ENCODE measurements around the gene XBP1. TPM values are rescaled to one million over a fixed set of nuclear protein-coding genes. Genes with fewer than 3 reads are reported as not detected.

XBP1 gene
- total and polyA plus RNA-seq, 2 experiments from 2014 or later, result 96.8 to 179 TPM

DNA sequence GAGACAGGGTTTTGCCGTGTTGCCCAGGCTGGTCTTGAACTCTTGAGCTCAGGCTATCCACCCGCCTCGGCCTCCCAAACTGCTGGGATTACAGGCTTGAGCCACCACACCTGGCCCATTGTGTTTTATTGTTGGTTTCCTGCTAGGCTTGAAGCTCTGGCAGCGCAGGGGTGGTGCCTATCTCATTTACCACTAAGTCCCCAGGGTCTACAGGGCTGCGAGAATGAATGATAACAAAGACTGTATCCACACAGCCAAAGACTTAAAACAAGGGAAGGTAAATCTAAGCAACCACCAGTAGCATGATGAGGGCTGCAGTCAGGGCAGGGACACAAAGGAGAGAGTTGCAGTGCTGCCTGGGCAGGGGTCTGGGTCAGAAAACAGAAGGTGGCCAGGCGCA is 37.3 kb upstream of the XBP1 start:
- TF ChIP-seq, protein P1, sequence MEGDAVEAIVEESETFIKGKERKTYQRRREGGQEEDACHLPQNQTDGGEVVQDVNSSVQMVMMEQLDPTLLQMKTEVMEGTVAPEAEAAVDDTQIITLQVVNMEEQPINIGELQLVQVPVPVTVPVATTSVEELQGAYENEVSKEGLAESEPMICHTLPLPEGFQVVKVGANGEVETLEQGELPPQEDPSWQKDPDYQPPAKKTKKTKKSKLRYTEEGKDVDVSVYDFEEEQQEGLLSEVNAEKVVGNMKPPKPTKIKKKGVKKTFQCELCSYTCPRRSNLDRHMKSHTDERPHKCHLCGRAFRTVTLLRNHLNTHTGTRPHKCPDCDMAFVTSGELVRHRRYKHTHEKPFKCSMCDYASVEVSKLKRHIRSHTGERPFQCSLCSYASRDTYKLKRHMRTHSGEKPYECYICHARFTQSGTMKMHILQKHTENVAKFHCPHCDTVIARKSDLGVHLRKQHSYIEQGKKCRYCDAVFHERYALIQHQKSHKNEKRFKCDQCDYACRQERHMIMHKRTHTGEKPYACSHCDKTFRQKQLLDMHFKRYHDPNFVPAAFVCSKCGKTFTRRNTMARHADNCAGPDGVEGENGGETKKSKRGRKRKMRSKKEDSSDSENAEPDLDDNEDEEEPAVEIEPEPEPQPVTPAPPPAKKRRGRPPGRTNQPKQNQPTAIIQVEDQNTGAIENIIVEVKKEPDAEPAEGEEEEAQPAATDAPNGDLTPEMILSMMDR (IDR thresholded peaks at IDR 0.05; ENCODE audit: low read depth, low read length), result no peak

GRCh38 chr22:28835630-28836189 is 35.3 kb upstream of the XBP1 start:
- Histone ChIP-seq H3K9me3 (ENCODE audit: low read depth) (no peaks in the 10 kb centered on the region), H3K4me1 (ENCODE audit: low read depth) (no peaks in the 10 kb centered on the region), H3K27me3 (no peaks in the 10 kb centered on the region), H3K36me3 (no peaks in the 10 kb centered on the region), H3K4me3 (no peak overlapping the region), H3K27ac (no peak overlapping the region)
- TF ChIP-seq, protein P1 (IDR thresholded peaks at IDR 0.05; ENCODE audit: low read depth, low read length), result no peak
- no peak for DNase-seq (ENCODE audit: low read depth in 1 of 2, low spot score in 1 of 2)

More for the DNA sequence above, 37.3 kb upstream of the XBP1 start:
- Histone ChIP-seq H3K27ac (no peak overlapping the region), H3K4me3 (no peak overlapping the region), H3K27me3 (no peaks in the 10 kb centered on the region), H3K9me3 (ENCODE audit: low read depth) (no peaks in the 10 kb centered on the region), H3K36me3 (no peaks in the 10 kb centered on the region), H3K4me1 (ENCODE audit: low read depth) (no peaks in the 10 kb centered on the region)
- DNase-seq (ENCODE audit: low read depth in 1 of 2, low spot score in 1 of 2), result no peak

GRCh38 chr22:28833276-28833923 is 33.0 kb upstream of the XBP1 start:
- no peak for DNase-seq (ENCODE audit: low read depth in 1 of 2, low spot score in 1 of 2)
- Histone ChIP-seq H3K36me3 (no peaks in the 10 kb centered on the region), H3K9me3 (ENCODE audit: low read depth) (no peaks in the 10 kb centered on the region), H3K27ac (no peak overlapping the region), H3K4me1 (ENCODE audit: low read depth) (no peaks in the 10 kb centered on the region), H3K27me3 (no peaks in the 10 kb centered on the region), H3K4me3 (no peak overlapping the region)
- TF ChIP-seq, protein P1 (IDR thresholded peaks at IDR 0.05; ENCODE audit: low read depth, low read length), result no peak

DNA sequence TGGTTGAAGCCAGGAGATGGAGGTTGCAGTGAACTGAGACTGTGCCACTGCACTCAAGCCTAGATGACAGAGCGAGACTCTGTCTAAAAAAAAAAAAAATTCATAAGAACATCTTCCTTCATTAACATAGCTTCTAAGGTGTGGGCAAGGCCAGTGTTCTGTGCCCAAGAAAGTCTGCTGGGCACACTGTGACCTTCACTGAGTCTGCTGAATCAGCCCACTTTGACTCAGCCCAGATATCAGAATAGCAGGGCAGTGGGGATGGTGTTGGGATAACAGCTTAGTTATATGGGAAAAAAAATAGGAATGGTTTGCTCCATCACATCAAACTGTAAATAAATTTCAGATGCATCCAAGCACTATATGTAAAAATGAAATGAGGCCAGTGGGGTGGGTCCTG is 32.4 kb upstream of the XBP1 start:
- TF ChIP-seq, protein P1 (IDR thresholded peaks at IDR 0.05; ENCODE audit: low read depth, low read length), result no peak
- Histone ChIP-seq H3K4me1 (ENCODE audit: low read depth) (no peaks in the 10 kb centered on the region), H3K27ac (no peak overlapping the region), H3K9me3 (ENCODE audit: low read depth) (no peaks in the 10 kb centered on the region), H3K4me3 (no peak overlapping the region), H3K36me3 (no peaks in the 10 kb centered on the region), H3K27me3 (no peaks in the 10 kb centered on the region)
- no peak for DNase-seq (ENCODE audit: low read depth in 1 of 2, low spot score in 1 of 2)

DNA sequence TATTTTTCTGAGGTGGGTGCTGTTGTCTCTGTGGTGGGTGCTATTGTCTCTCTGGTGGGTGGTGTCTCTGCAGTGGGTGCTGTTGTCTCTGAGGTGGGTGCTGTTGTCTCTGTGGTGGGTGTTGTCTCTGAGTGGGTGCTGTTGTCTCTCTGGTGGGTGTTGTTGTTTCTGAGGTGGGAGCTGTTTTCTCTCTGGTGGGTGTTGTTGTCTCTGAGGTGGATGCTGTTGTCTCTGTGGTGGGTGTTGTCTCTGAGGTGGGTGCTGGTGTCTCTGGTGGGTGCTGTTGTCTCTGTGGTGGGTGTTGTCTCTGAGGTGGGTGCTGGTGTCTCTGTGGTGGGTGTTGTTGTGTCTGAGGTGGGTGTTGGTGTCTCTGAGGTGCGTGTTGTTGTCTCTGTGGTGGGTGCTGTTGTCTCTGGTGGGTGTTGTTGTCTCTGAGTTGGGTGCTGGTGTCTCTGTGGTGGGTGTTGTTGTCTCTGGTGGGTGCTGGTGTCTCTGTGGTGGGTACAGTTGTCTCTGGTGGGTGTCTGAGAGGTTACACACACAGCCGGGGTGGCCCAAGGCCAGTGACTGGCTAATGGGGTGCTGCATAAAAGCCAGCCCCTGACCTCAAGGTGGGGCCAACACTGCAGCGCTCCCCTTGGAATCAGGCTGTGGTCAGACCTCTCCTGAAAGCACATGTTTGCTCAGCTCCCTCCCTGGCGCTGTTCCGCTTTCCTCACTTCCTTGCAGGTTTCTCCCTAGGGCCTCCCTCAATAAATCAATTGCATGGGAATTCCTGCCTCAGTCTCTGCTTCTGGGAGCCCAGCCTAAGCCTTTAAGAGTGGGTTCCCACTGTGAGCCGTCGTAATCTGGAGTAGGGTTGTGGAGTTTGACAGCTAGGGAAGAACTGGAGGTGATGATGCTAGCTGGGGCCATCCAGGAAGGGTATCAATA is 31.0 kb upstream of the XBP1 start:
- H3K27me3 ChIP-seq, result no peaks in the 10 kb centered on the region
- no peaks in the 10 kb centered on the region for H3K4me1 ChIP-seq (ENCODE audit: low read depth)
- DNase-seq (ENCODE audit: low read depth in 1 of 2, low spot score in 1 of 2), result no peak
- H3K9me3 ChIP-seq (ENCODE audit: low read depth), result no peaks in the 10 kb centered on the region
- TF ChIP-seq, protein P1 (IDR thresholded peaks at IDR 0.05; ENCODE audit: low read depth, low read length), result no peak
- H3K27ac ChIP-seq, result no peak overlapping the region
- H3K4me3 ChIP-seq, result no peak overlapping the region
- no peaks in the 10 kb centered on the region for H3K36me3 ChIP-seq

Measured in cardiac muscle cell (in vitro differentiated cells and primary cell).